Measurements from ENCODE around the gene PTGES3.

The PTGES3 gene

GRCh38 chr12:56645717-56646446 lies 42.2 kb downstream of the PTGES3 start, which contains the start of gene ATP5F1B:
Gene ATP5F1B, minus strand, starts transcription at chr12:56645984. Its CDS starts 21 bp downstream, at chr12:56645963.
- Histone ChIP-seq H3K4me3 (peak within 1 kb of the TSS; percentile 87 to 96), H3K4me1 (peaks cover 0 to 24% (median 20%) of the 10 kb centered on the region in 4 donors), H3K9me3 (no peaks in the 10 kb centered on the region), H3K27me3 (no peaks in the 10 kb centered on the region), H3K36me3 (peaks cover 33 to 38% (median 35%) of the 10 kb centered on the region in 3 donors), H3K27ac (peak within 1 kb of the TSS; percentile 91 to 96)
- DNase-seq, result peak; percentile 97 to 98
- TF ChIP-seq CTCF (IDR thresholded peaks at IDR 0.05), result peak in 1 of 2 experiments; percentile 14
- intact Hi-C loops (cut with DNase I; ENCODE audit: low total_unique reads), result loop anchor here (5.0 to 10.0 kb wide), 2 partner anchors 41 to 79 kb away; partner anchors contain the start of genes NACA and PTGES3

- Histone ChIP-seq H3K4me1 (peaks cover 0 to 24% (median 20%) of the 10 kb centered on the region in 4 donors), H3K27ac (peak overlapping the region; percentile 91 to 96), H3K4me3 (peak overlapping the region; percentile 87 to 96), H3K27me3 (no peaks in the 10 kb centered on the region), H3K9me3 (no peaks in the 10 kb centered on the region), H3K36me3 (peaks cover 39 to 42% (median 41%) of the 10 kb centered on the region in 3 donors)
- peak in 1 of 2 donors; percentile 34 for DNase-seq
- intact Hi-C loops (cut with DNase I; ENCODE audit: low total_unique reads), result loop anchor here (5.0 to 10.0 kb wide), 2 partner anchors 42 to 80 kb away; partner anchors contain the start of genes NACA and PTGES3
- TF ChIP-seq CTCF (IDR thresholded peaks at IDR 0.05), result no peak
These were observed 42.8 kb downstream of the PTGES3 start for GRCh38 chr12:56645201-56645716.

DNA sequence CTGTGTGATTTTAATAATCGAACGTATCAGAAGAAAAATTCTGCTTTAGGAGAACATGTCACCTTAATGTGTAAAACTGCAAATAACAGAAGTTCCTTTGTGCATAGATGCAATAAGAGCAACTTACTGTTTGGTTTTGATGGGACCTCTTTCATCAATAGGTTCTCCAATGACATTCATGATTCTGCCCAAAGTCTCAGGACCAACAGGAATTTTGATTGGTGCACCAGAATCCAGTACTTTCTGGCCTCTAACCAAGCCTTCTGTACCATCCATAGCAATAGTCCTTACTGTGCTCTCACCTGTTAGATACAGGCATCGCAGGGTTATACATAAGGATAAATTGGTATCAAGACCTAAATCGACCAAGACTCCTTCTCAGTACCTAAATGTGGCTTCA lies 43.4 kb downstream of the PTGES3 start:
- Histone ChIP-seq H3K9me3 (no peaks in the 10 kb centered on the region), H3K27me3 (no peaks in the 10 kb centered on the region), H3K4me1 (peaks cover 0 to 24% (median 20%) of the 10 kb centered on the region in 4 donors), H3K27ac (peak overlapping the region; percentile 91 to 96), H3K4me3 (peak overlapping the region; percentile 87 to 96), H3K36me3 (peaks cover 45 to 48% (median 47%) of the 10 kb centered on the region in 3 donors)
- intact Hi-C loops (cut with DNase I; ENCODE audit: low total_unique reads), result loop anchor here (5.0 to 10.0 kb wide), 2 partner anchors 43 to 80 kb away; partner anchors contain the start of genes NACA and PTGES3
- no peak for TF ChIP-seq CTCF (IDR thresholded peaks at IDR 0.05)
- no peak for DNase-seq

GRCh38 chr12:56641219-56641618 lies 46.9 kb downstream of the PTGES3 start:
- H3K36me3 ChIP-seq, result peaks cover 67 to 70% (median 67%) of the 10 kb centered on the region in 3 donors
- H3K4me3 ChIP-seq, result no peak overlapping the region
- intact Hi-C loops (cut with DNase I; ENCODE audit: low total_unique reads), result loop anchor here (10.0 kb wide), 1 partner anchor 84 kb away; the partner anchor contains the start of gene NACA
- no peak overlapping the region for H3K27ac ChIP-seq
- DNase-seq, result no peak
- peaks cover 0 to 26% (median 20%) of the 10 kb centered on the region in 4 donors for H3K4me1 ChIP-seq
- TF ChIP-seq CTCF (IDR thresholded peaks at IDR 0.05), result no peak
- no peaks in the 10 kb centered on the region for H3K9me3 ChIP-seq
- H3K27me3 ChIP-seq, result no peaks in the 10 kb centered on the region

- H3K27me3 ChIP-seq, result no peaks in the 10 kb centered on the region
- DNase-seq, result no peak
- intact Hi-C loops (cut with DNase I; ENCODE audit: low total_unique reads), result loop anchor here (2.0 kb wide), 1 partner anchor 115 kb away; no protein-coding TSS in a partner anchor
- peaks cover 49 to 51% (median 50%) of the 10 kb centered on the region in 3 donors for H3K36me3 ChIP-seq
- no peak for TF ChIP-seq CTCF (IDR thresholded peaks at IDR 0.05)
- no peaks in the 10 kb centered on the region for H3K9me3 ChIP-seq
- H3K4me1 ChIP-seq, result peaks cover 0 to 25% (median 23%) of the 10 kb centered on the region in 4 donors
- no peak overlapping the region for H3K4me3 ChIP-seq
- peak overlapping the region; percentile 88 to 92 for H3K27ac ChIP-seq
These were observed 50.5 kb downstream of the PTGES3 start for GRCh38 chr12:56637621-56638020.

Measured in tibial artery (tissue), 4 donors.